SU-DHL-6 (cell line): ENCODE results near the gene NKPD1.

Source experiments
- H2AFZ ChIP-seq: fragments of 200-600 bp; sonication (generic); 2 replicates; pipeline ENCODE4 v1.6.1; 2014; ENCODE audit warnings: low read depth, mild to moderate bottlenecking, moderate library complexity, mixed read lengths, antibody characterized with exemption, low read length; ENCODE audit not compliant: severe bottlenecking
- H3F3A ChIP-seq: fragments of 200-600 bp; shearing (Covaris generic); 2 replicates; pipeline ENCODE4 v1.6.0; 2016; ENCODE audit warnings: antibody characterized with exemption, mild to moderate bottlenecking; ENCODE audit not compliant: insufficient read depth
- H3K27ac ChIP-seq: fragments of 200-600 bp; sonication (generic); 2 replicates; pipeline ENCODE4 v1.5.1; 2016; ENCODE audit warnings: low read depth, mild to moderate bottlenecking, low read length, moderate library complexity, mixed read lengths
- H3K27me3 ChIP-seq: fragments of 200-600 bp; sonication (generic), shearing (Covaris generic); 2 replicates; pipeline ENCODE4 v1.6.0; 2014; ENCODE audit warnings: mild to moderate bottlenecking, low read length
- H3K36me3 ChIP-seq: fragments of 200-600 bp; sonication (generic); 2 replicates; pipeline ENCODE4 v1.6.1; 2014; ENCODE audit warnings: mild to moderate bottlenecking, low read length, mixed read lengths
- H3K4me2 ChIP-seq: fragments of 300-600, 200-600 bp; shearing (Covaris generic), sonication (generic); 2 replicates; pipeline ENCODE4 v1.6.0; 2014; ENCODE audit warnings: low read length, low read depth, mild to moderate bottlenecking; ENCODE audit not compliant: poor library complexity, severe bottlenecking
- H3K4me3 ChIP-seq: fragments of 200-600 bp; sonication (generic); 2 replicates; pipeline ENCODE4 v1.5.1; 2014; ENCODE audit warnings: antibody characterized with exemption, low read length, mild to moderate bottlenecking, mixed read lengths; ENCODE audit not compliant: insufficient read depth, poor library complexity, severe bottlenecking
- H3K79me2 ChIP-seq: fragments of 200-600 bp; sonication (generic); 2 replicates; pipeline ENCODE4 v1.6.1; 2014; ENCODE audit warnings: mild to moderate bottlenecking, low read length, moderate library complexity; ENCODE audit not compliant: insufficient read depth
- H3K9ac ChIP-seq: fragments of 200-600 bp; sonication (generic); 2 replicates; pipeline ENCODE4 v1.7.0; 2014; ENCODE audit warnings: mild to moderate bottlenecking, low read length
- H3K9me2 ChIP-seq: fragments of 200-600 bp; sonication (generic); replicated peaks from 2 replicates; pipeline ENCODE4 v1.6.1; 2014; ENCODE audit warnings: low read length; ENCODE audit not compliant: insufficient read depth
- H3K9me3 ChIP-seq: fragments of 200-600 bp; sonication (generic); 2 replicates; pipeline ENCODE4 v1.6.1; 2014; ENCODE audit warnings: low read length, mixed read lengths; ENCODE audit not compliant: insufficient read depth
- H4K20me1 ChIP-seq: fragments of 200-600 bp; sonication (generic); 2 replicates; pipeline ENCODE4 v1.6.1; 2014; ENCODE audit warnings: low read depth, mild to moderate bottlenecking, antibody characterized with exemption, low read length, moderate library complexity, mixed read lengths
- EZH2phosphoT487 ChIP-seq: fragments of 200-600 bp; sonication (generic), shearing (Covaris generic); conservative IDR thresholded peaks from 2 replicates; pipeline ENCODE4 v1.6.1; 2018; ENCODE audit warnings: mild to moderate bottlenecking, antibody characterized with exemption, low read length, moderate library complexity, mixed read lengths
- TF ChIP-seq, protein P1 (sequence below): fragments of 200-600 bp; sonication (generic); IDR thresholded peaks from one replicate; pipeline ENCODE4 v1.5.1; 2017; ENCODE audit warnings: antibody characterized with exemption, mild to moderate bottlenecking, low read length, moderate library complexity; ENCODE audit not compliant: insufficient read depth, poor library complexity, severe bottlenecking

Gene NKPD1

DNA sequence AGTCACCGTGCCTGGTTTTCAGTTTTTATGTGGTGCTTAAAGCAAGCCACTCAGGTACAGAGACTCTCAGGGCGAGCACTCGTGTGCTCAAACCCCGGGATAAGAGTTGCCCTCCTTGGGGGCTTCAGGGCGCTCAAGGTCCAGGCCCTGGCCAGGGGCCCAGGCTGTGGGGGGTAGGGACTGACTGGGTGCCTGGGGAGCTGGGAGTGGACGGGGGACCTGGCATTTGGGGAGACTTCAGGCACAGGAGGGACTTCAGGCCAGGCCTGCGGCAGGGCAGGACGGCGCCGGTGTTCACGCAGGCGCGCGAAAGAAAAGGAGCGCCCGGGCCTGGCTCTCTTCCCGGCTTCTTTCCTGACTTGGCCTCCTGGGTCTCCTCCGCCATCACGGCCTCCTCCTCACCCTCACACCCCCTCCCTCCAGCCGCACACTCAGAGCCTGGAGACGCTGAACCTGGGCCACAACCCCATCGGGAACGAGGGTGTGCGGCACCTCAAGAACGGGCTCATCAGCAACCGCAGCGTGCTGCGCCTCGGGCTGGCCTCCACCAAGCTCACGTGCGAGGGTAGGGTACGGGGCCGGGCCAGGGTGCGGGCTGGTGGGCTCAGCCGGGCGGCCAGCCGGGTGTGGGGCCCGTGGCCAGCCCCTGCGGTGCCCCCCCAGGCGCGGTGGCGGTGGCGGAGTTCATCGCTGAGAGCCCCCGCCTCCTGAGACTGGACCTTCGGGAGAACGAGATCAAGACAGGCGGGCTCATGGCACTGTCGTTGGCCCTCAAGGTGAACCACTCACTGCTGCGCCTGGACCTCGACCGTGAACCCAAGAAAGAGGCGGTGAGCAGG lies 16.1 kb downstream of the NKPD1 start:
- no peaks in the 10 kb centered on the region for H3K79me2 ChIP-seq
- no peaks in the 10 kb centered on the region for H3K9me3 ChIP-seq
- no peaks in the 10 kb centered on the region for H3F3A ChIP-seq
- no peaks in the 10 kb centered on the region for H3K9me2 ChIP-seq
- no peak overlapping the region for H3K4me3 ChIP-seq
- no peak for TF ChIP-seq EZH2phosphoT487
- TF ChIP-seq, protein P1, sequence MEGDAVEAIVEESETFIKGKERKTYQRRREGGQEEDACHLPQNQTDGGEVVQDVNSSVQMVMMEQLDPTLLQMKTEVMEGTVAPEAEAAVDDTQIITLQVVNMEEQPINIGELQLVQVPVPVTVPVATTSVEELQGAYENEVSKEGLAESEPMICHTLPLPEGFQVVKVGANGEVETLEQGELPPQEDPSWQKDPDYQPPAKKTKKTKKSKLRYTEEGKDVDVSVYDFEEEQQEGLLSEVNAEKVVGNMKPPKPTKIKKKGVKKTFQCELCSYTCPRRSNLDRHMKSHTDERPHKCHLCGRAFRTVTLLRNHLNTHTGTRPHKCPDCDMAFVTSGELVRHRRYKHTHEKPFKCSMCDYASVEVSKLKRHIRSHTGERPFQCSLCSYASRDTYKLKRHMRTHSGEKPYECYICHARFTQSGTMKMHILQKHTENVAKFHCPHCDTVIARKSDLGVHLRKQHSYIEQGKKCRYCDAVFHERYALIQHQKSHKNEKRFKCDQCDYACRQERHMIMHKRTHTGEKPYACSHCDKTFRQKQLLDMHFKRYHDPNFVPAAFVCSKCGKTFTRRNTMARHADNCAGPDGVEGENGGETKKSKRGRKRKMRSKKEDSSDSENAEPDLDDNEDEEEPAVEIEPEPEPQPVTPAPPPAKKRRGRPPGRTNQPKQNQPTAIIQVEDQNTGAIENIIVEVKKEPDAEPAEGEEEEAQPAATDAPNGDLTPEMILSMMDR, result no peak
- H2AFZ ChIP-seq, result no peak overlapping the region
- H3K27me3 ChIP-seq, result no peaks in the 10 kb centered on the region
- H4K20me1 ChIP-seq, result no peaks in the 10 kb centered on the region
- no peak overlapping the region for H3K4me2 ChIP-seq
- no peak overlapping the region for H3K9ac ChIP-seq
- no peaks in the 10 kb centered on the region for H3K36me3 ChIP-seq
- H3K27ac ChIP-seq, result no peak overlapping the region

DNA sequence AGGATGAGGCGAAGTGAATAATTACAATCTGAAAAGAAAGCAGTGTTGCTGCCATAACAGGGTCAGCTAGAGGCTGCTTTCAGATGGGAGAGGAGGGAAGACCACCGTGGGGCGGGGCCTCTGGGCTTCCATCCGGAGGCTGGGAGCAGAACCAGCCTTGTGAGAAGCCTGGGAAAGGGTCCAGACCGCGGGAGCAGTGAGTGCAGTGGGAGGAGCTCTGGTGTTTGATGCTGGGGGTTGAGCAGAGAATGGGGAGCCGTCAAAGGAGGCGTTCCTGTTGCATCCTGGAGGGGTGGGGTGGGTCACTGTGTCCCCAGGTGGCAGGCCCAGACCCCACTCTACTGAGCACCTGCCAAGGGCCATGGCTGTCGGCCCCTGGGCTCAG lies 18.1 kb downstream of the NKPD1 start:
- Histone ChIP-seq H3K36me3 (no peaks in the 10 kb centered on the region), H3K9me2 (no peaks in the 10 kb centered on the region), H3K9me3 (no peaks in the 10 kb centered on the region), H4K20me1 (no peaks in the 10 kb centered on the region), H3K9ac (no peak overlapping the region), H3K4me2 (no peak overlapping the region), H3F3A (no peaks in the 10 kb centered on the region), H3K79me2 (no peaks in the 10 kb centered on the region), H3K27ac (no peak overlapping the region), H3K4me3 (no peak overlapping the region), H3K27me3 (no peaks in the 10 kb centered on the region), H2AFZ (no peak overlapping the region)
- TF ChIP-seq, protein P1, result no peak
- TF ChIP-seq EZH2phosphoT487, result no peak

DNA sequence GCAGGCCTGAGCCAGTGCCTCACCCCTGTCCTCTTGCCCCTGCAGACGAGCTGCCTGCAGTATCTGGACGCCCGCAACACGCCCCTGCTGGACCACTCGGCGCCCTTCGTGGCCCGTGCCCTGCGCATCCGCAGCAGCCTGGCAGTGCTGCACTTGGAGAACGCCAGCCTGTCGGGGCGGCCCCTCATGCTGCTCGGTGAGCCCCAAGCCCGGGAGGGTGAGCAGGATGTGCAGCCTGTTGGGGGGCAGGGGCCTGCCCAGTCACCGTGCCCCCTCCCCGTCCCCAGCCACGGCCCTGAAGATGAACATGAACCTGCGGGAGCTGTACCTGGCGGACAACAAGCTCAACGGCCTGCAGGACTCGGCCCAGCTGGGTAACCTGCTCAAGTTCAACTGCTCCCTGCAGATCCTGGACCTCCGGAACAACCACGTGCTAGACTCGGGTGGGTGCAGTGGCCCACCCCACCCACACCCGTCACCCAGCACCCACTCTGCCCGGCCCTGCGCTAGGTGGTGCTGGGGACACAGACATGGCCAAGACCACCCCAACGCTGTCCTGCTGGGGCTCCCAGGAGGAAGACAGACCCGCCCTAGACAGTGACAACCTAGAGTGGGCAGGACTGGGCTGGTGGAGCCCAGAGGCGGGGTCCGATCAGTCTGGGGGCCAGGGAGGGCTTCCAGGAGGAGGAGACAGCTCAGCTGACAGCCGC lies 18.6 kb downstream of the NKPD1 start:
- TF ChIP-seq, protein P1, result no peak
- TF ChIP-seq EZH2phosphoT487, result no peak
- Histone ChIP-seq H3K9me2 (no peaks in the 10 kb centered on the region), H3K36me3 (no peaks in the 10 kb centered on the region), H2AFZ (no peak overlapping the region), H3K27ac (no peak overlapping the region), H3K9me3 (no peaks in the 10 kb centered on the region), H3F3A (no peaks in the 10 kb centered on the region), H3K9ac (no peak overlapping the region), H3K4me2 (no peak overlapping the region), H3K27me3 (no peaks in the 10 kb centered on the region), H3K79me2 (no peaks in the 10 kb centered on the region), H3K4me3 (no peak overlapping the region), H4K20me1 (no peaks in the 10 kb centered on the region)
